ENCODE data around the gene ASB17. TPM values are rescaled to one million over a fixed set of nuclear protein-coding genes. Genes with fewer than 3 reads are reported as not detected.

ASB17 gene
- total and polyA plus RNA-seq, 10 of the 15 experiments (the other 5 are each of a cell fraction or from before 2014, with no cell fraction given), result 0.05 TPM; not detected in 9

GRCh38 chr1:75922698-75923097, 9.5 kb downstream of the ASB17 start (continued):
- TF ChIP-seq TCF3 (IDR thresholded peaks at IDR 0.05; ENCODE audit: borderline replicate concordance, insufficient read depth, low read depth, low read length) (no peak), NBN (IDR thresholded peaks at IDR 0.05) (no peak), HDAC6 (IDR thresholded peaks at IDR 0.05; ENCODE audit: unreplicated experiment) (no peak), FOS (IDR thresholded peaks at IDR 0.05; ENCODE audit: borderline replicate concordance, extremely low read depth, insufficient read length) (no peak), GABPA (IDR thresholded peaks at IDR 0.05; ENCODE audit: low read depth) (no peak), ZNF687 (IDR thresholded peaks at IDR 0.05) (no peak)

GRCh38 chr1:75916834-75917233, 15.4 kb downstream of the ASB17 start:
- BruUV-seq (replicated peaks), result no TSS peak
- intact Hi-C loops (cut with micrococcal nuclease; ENCODE audit: unreplicated experiment) (no loop called here), in situ Hi-C loops (cut with MboI) (loop anchor here (25.0 kb wide), 1 partner anchor 1220 kb away; no protein-coding TSS in a partner anchor)
- POLR2A ChIA-PET, result no interaction called here
- no peaks in the 10 kb centered on the region for H3K79me2 ChIP-seq (ENCODE audit: control insufficient read depth, insufficient read depth, low read length)
- ATAC-seq (no peak), DNase-seq (ENCODE audit: low read depth, low spot score) (no peak), FAIRE-seq (no peak)
- H3K9me3 ChIP-seq (replicated peaks; ENCODE audit: control insufficient read depth, insufficient read depth, low read length), result no peaks in the 10 kb centered on the region
- H3K9ac ChIP-seq (ENCODE audit: control insufficient read depth, insufficient read depth, low read length), result no peak overlapping the region
- CTCF ChIA-PET, result no interaction called here
- H2AFZ ChIP-seq (ENCODE audit: control insufficient read depth, low read depth, low read length), result no peak overlapping the region
- H3K4me3 ChIP-seq, result no peak overlapping the region
- H3K4me2 ChIP-seq (ENCODE audit: control insufficient read depth, insufficient read depth), result no peak overlapping the region
- H3K4me1 ChIP-seq (ENCODE audit: control insufficient read depth, insufficient read depth, low read length), result no peaks in the 10 kb centered on the region
- no peaks in the 10 kb centered on the region for H3K27me3 ChIP-seq (replicated peaks in 1 of 2; ENCODE audit: control insufficient read depth in 2 of 2, insufficient read depth in 2 of 2, low read length in 1 of 2)
- H3K27ac ChIP-seq (ENCODE audit: control insufficient read depth, insufficient read depth), result no peak overlapping the region
- RAD21 ChIA-PET (ENCODE audit: unreplicated experiment), result interaction anchor here (1.4 kb wide), 1 partner anchor 18 kb away, joined by 3 read pairs; no protein-coding TSS in a partner anchor
- SMC1A ChIA-PET (ENCODE audit: uncharacterized antibody, unreplicated experiment), result interaction anchor here (0.7 to 1.2 kb wide), 5 partner anchors 8 to 1209 kb away, joined by 3 to 4 read pairs (median 3); no protein-coding TSS in a partner anchor
- no peaks in the 10 kb centered on the region for H4K20me1 ChIP-seq (ENCODE audit: control insufficient read depth, insufficient read depth)
- 50% methylated on average over 2 of the region's 2 CpGs for WGBS (ENCODE audit: insufficient coverage, insufficient replicate concordance, low lambda C conversion rate, missing lambda C conversion rate)
- H3K36me3 ChIP-seq (ENCODE audit: control insufficient read depth in 2 of 2, insufficient read depth in 2 of 2, low read length in 1 of 2), result no peaks in the 10 kb centered on the region
- no peak for TF ChIP-seq PAX8 (IDR thresholded peaks at IDR 0.05)
- TF ChIP-seq CHD2 (IDR thresholded peaks at IDR 0.05; ENCODE audit: borderline replicate concordance, low read depth, low read length), result no peak
- TF ChIP-seq CTCF (IDR thresholded peaks at IDR 0.05 in 2 of 3, conservative IDR thresholded peaks at IDR 0.05 in 1 of 3; ENCODE audit: control insufficient read depth in 2 of 3, extremely low read depth in 1 of 3, insufficient read depth in 1 of 3, low read depth in 3 of 3, low read length in 3 of 3), result no peak
- TF ChIP-seq IKZF2 (IDR thresholded peaks at IDR 0.05), result no peak
- TF ChIP-seq IKZF1 (conservative IDR thresholded peaks at IDR 0.05), result no peak
- no peak for TF ChIP-seq TCF12 (IDR thresholded peaks at IDR 0.05; ENCODE audit: low read depth, low read length)
- no peak for TF ChIP-seq TBL1XR1 (IDR thresholded peaks at IDR 0.05; ENCODE audit: low read depth, low read length)
- no peak for TF ChIP-seq MYB (IDR thresholded peaks at IDR 0.05; ENCODE audit: borderline replicate concordance, low read depth, low read length)
- no peak for TF ChIP-seq MEF2A (IDR thresholded peaks at IDR 0.05; ENCODE audit: insufficient read depth, low read depth, low read length)
- no peak for TF ChIP-seq CBFB (IDR thresholded peaks at IDR 0.05; ENCODE audit: low read depth)

All from GM12878 (cell line).